GM19043 (cell line): Measurements from ENCODE around the gene SPINK5.

Experiments used
- ATAC-seq: cut with Tn5 transposase; IDR thresholded peaks from one replicate; pipeline ENCODE4 v1.9.1; 2021; ENCODE audit warnings: low read depth; ENCODE audit not compliant: unreplicated experiment

SPINK5 gene

GRCh38 chr5:148172377-148172776 is 108.6 kb downstream of the SPINK5 start:
- no peak for ATAC-seq

- no peak for ATAC-seq
Observed at GRCh38 chr5:148176480-148176879, 112.7 kb downstream of the SPINK5 start.

DNA sequence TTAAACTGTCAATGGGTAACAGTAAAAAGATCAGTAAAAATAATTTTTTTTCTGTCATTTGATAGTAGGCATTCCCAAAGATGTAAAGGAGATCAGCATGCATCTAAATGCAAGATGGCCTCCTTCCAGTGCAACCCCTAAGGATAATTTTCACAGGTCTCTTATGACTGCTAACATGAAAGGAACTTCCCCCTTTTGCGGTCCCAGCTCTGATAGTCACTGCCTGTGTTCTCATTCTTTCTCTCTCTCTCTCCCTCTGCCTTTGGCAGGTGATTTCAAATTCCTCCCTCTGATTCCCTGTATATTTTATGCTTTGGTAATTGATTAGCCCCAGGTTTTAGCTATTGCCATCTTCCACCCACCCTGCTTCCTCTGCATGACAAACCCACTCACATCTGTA is 113.4 kb downstream of the SPINK5 start:
- no peak for ATAC-seq

DNA sequence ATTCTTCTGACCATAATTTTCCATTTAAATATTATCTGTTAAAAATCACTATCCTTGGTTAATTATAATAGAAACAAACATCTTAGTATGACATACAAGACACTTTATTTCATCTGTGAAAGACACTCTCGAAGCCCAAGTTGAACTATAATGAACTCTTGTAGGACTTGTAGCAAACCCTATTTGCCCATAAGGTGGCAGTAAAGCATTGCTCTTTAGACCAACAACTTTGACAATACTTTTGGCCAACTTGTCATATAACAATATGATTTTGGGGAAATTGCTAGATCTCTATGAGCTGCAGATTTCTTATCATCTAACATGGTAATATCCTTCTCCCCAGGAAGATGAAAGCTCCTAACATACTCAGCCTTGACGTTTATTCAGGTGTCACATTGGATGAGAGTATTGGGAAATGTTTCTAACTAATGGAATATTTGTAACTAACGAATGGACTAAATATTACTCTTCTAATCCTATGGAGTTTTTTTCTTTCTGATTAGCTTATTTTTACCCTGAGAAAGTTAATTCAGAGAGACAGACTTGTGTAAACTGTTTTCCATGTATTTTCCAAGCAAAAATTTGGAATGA is 115.5 kb downstream of the SPINK5 start:
- peak; percentile 87 for ATAC-seq

DNA sequence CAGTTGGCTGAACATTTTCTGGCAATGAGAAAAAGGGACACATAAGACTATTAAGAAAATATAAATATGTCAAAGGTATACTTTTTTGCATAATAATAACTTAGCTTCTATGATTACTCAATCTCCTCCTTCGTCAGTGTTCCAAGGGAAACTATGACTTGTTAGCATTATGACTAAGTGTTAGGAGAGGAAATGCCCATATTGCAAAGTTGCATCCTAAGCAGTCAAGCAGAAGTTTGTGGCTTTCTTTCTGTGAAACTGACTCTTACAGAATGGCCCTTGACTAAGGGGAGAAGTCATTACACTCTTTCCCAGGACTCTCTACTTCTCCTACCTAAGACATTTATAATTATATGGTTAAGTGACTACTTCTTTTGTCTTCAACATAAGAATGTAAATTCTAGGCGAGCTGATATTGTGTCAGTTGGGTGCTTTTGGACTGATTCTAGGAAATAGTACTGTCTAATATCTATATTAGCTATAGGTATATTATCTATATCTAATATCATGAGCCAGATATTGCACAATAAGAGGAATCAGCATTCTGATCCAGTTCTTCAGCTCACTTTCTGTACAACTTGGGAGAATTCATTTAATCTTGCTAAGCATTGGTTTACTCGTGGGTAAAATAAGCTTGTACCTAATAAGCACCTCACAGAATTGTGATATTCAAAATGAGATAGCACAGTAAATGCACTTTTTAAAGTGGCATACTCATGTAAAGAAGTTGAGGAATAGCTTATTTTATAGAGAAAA is 122.6 kb downstream of the SPINK5 start:
- ATAC-seq = peak; percentile 85
